PC-9 (cell line): ENCODE measurements around the gene PTS.

ENCODE experiments used
- CTCF ChIP-seq: fragments of 200-600 bp; sonication (generic); conservative IDR thresholded peaks from 2 replicates; pipeline ENCODE4 v1.6.1; 2017; ENCODE audit warnings: mixed run types, antibody characterized with exemption, mild to moderate bottlenecking, moderate library complexity
- EZH2 ChIP-seq: fragments of 200-600 bp; sonication (generic); IDR thresholded peaks from 2 replicates; pipeline ENCODE4 v1.8.0; 2017; ENCODE audit warnings: antibody characterized with exemption, low read depth

GRCh38 chr11:112281726-112282125 is 55.5 kb downstream of the PTS start:
- no peak for TF ChIP-seq CTCF
- TF ChIP-seq EZH2, result no peak
